Fibroblast of the aortic adventitia (primary cell): ENCODE measurements around the gene CHD1. TPM values are rescaled to one million over a fixed set of nuclear protein-coding genes. Genes with fewer than 3 reads are reported as not detected.
A peak's percentile ranks its signal among the peaks of the same experiment; 100 is the strongest.

ENCODE experiments used
- DNase-seq: peaks from one replicate; pipeline ENCODE4 v3.0.0-alpha.2; 2010; ENCODE audit warnings: low read depth
- H3K4me3 ChIP-seq: 2 replicates; pipeline ENCODE4 v1.5.1; 2011; ENCODE audit warnings: low read depth, mild to moderate bottlenecking, control low read depth, low read length, moderate library complexity
- CTCF ChIP-seq: IDR thresholded peaks from 2 replicates; pipeline ENCODE4 v1.5.1; 2011; ENCODE audit warnings: mild to moderate bottlenecking, low read length, control low read depth, inconsistent platforms; ENCODE audit not compliant: insufficient read depth
- small RNA-seq: library from RNA; depleted of rRNA; stranded (forward); fragments of <200 nt; gene quantifications from one replicate; pipeline ENCODE3, GENCODE V24; 2012
- total RNA-seq: library from RNA; depleted of rRNA; stranded (reverse); fragments of >200 nt; gene quantifications from 2 replicates; pipeline ENCODE4 v1.2.3, GENCODE V29; 2012; ENCODE audit warnings: low replicate concordance

CHD1 gene
- total RNA-seq, 1 donor = 44.4 TPM

- H3K4me3 ChIP-seq = no peak overlapping the region
- DNase-seq = peak; percentile 37
- no peak for TF ChIP-seq CTCF
Observed at GRCh38 chr5:98816582-98817222, 112.1 kb downstream of the CHD1 start.

- no peak for TF ChIP-seq CTCF
- H3K4me3 ChIP-seq = no peak overlapping the region
- DNase-seq = no peak
Observed at GRCh38 chr5:98813755-98814154, 115.1 kb downstream of the CHD1 start.

- no peak overlapping the region for H3K4me3 ChIP-seq
- no peak for DNase-seq
- no peak for TF ChIP-seq CTCF
Observed at GRCh38 chr5:98810206-98810605, 118.6 kb downstream of the CHD1 start.

- no peak for DNase-seq
- TF ChIP-seq CTCF = no peak
- no peak overlapping the region for H3K4me3 ChIP-seq
Observed at GRCh38 chr5:98807806-98808205, 121.0 kb downstream of the CHD1 start.

- H3K4me3 ChIP-seq = no peak overlapping the region
- no peak for DNase-seq
- TF ChIP-seq CTCF = no peak
Observed at GRCh38 chr5:98805070-98805469, 123.7 kb downstream of the CHD1 start.

GRCh38 chr5:98804066-98804465, 124.7 kb downstream of the CHD1 start:
- TF ChIP-seq CTCF = no peak
- DNase-seq = no peak

More at GRCh38 chr5:98804066-98804465, 124.7 kb downstream of the CHD1 start:
- H3K4me3 ChIP-seq = no peak overlapping the region

Small RNAs within 50 kb of the gene (small RNA-seq; reads per million reads assigned to genes)
- not detected for gene RF00019
- not detected for gene RNU6-402P

Other genes with a start within 250 kb of the CHD1 start
- 17.6 and 145 TPM in 2 replicates for gene RGMB, start 155.3 kb downstream of the CHD1 start, total RNA-seq